HG03439 (cell line): ENCODE results near the gene CHRNB1.

Experiments used
- ATAC-seq: cut with Tn5 transposase; IDR thresholded peaks from one replicate; pipeline ENCODE4 v1.9.1; 2021; ENCODE audit warnings: mild to moderate bottlenecking, moderate library complexity; ENCODE audit not compliant: unreplicated experiment

The CHRNB1 gene, protein sequence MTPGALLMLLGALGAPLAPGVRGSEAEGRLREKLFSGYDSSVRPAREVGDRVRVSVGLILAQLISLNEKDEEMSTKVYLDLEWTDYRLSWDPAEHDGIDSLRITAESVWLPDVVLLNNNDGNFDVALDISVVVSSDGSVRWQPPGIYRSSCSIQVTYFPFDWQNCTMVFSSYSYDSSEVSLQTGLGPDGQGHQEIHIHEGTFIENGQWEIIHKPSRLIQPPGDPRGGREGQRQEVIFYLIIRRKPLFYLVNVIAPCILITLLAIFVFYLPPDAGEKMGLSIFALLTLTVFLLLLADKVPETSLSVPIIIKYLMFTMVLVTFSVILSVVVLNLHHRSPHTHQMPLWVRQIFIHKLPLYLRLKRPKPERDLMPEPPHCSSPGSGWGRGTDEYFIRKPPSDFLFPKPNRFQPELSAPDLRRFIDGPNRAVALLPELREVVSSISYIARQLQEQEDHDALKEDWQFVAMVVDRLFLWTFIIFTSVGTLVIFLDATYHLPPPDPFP

DNA sequence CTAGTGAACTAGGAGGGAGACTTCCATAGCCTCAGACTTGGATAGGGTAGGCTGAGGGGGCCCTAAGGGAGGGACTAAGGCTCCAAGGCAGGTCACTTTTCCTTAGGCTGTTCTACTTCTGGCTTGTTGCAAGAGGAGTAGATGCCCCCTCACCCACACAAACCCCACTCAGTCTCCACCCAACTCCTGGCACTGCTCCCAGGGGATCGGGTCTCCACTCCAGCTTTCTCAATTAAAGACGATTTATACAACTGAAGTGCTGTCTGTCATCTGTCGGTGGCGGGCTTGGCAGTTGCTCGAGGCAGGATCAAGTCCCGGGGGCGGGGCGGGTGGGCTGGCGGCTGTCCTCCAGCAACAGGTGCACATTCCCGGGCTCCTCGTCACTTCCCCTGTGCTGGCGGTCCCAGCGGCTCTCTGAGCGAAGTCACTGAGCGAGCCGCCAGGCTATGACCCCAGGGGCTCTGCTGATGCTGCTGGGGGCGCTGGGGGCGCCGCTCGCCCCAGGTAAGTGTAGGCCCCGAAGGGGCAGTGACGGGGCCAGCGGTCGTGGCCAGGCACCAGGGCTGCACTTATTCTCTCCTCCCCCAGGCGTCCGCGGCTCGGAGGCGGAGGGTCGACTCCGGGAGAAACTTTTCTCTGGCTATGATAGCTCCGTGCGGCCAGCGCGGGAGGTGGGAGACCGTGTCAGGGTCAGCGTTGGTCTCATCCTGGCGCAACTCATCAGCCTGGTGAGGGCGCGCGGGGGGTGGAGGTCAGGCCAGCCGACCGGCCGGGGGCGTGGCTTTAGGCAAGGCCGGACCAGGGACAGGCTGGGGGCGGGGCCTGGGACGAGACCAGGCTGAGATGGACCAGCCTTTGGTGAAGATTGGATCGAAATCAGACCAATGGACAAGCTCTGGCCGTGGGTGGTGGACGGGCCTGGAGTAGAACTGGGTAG, at the start of gene CHRNB1:
Gene CHRNB1 (plus strand): TSS at position 380 of the 937 bp plus-strand sequence. CDS start 67 bp downstream, at position 447.
- peak; percentile 41 for ATAC-seq

DNA sequence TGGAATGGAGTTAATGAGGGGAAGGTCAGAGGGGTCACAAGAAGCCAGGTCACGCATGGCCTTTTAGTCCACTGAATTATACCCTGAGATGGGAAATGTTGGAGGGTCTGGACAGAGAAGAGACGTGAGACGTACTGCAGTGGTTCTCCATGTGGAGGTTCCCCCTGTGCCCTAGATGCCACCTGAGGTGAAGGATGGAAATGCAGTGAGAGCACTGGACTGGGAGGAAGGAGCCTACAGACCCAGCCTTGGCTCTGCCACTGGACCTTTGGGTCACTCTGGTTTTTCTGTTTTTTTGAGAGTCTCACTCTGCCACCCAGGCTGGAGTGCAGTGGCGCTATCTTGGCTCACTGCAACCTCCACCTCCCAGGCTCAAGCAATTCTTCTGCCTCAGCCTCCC, 48.7 kb upstream of the CHRNB1 start:
- ATAC-seq: no peak

DNA sequence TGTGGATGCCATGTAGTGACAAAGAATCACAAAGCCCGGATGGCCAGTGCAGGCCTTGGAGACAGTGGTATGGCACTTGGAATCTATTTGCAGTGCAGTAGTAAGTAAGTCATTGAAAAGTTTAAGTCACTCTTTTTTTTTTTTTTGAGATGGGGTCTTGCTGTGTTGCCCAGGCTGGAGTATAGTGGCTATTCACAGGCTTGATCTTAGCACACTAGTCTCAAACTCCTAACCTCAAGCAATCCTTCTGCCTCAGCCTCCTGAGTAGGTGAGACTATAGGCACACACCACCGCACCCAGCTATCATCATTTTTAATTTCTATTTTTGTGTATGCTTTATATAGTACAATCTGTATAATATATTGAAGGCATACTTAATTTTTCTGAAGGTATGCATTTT, 46.2 kb upstream of the CHRNB1 start:
- ATAC-seq: no peak

DNA sequence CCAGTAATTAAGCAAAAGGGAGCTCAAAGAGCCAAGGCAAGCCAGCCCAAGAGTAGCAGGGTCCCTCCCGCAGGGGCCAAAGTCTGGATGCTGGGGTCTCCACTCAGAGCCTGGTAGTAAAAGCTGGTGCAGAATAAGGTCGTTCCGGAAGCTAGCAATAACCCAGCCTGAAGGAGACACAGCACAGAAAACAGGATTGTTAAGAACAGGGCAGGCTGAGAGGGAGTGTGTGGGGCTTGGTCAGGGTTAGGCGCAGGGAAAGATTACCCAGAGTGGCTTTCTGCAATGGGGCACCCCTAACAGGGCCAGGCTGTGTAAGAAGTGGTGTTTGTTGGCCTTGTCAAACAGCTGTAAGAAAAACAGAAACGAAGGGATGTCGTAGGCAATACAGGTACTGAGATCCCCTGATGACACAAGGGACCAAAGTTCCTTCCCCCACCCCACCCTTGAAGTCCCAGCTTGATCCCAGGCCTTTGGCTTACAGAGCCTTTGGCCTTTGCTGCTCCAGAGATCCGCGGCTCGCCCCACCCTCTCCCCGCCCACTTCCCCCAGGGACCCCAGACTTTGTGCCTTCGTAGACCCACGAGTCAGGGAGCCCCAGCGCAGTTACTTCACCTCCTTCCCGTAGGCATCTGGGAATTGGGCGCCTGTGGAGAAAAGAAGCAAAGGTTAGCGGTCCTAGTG, 41.7 kb upstream of the CHRNB1 start:
- ATAC-seq: no peak

DNA sequence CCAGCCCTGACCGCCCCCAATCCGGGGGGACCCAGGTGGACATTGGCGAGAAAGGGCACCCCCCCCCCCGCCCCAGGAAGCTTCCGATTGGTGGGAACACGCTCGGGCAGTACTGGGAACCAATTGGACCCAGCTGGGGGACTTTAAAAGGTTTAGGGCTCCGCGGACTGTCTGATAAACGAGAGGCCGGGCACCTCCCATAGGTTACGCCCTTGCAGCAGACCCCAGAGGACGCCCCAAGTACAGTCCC, 41.2 kb upstream of the CHRNB1 start:
- ATAC-seq: peak; percentile 11

DNA sequence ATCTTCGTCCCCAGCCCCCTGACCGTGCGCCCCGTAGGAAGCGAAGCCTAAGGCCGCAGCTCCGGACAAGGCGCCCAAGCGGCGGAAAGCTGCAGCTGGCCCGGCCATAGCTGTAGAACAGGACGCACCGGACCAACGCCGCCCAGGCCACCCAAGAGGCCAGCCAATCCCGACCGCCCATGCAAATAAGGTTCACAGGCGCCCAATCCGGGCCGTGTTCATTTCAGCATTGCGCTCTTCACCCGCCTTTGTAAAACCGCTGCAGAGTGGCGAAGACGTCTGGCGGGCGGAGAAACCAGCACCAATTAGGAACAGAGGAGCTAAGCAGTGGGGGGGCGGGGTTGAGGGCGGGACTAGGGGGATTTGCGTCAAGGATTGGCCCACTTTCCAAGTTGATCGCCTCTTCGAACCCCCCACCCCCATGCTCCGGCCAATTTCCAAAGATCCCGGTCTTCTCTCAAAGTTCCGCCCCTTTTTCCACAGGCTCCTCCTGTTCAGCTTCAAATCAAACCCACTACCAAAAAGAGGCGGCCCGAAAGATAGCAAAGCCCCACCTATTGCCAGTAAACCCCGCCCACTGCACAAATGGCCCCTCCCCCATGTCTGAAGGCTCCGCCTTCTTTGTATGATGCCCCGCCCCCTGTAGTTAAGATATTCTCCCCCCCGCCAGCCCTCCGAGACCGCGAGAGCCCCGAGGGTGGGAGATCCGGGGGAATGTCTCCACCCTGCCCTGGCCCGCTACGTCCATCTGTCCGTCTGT, 40.7 kb upstream of the CHRNB1 start, which contains the start of gene TMEM256:
Gene TMEM256 (minus strand): TSS at position 121 of the 760 bp plus-strand sequence. CDS start 13 bp downstream, at position 108.
- peak; percentile 90 for ATAC-seq

DNA sequence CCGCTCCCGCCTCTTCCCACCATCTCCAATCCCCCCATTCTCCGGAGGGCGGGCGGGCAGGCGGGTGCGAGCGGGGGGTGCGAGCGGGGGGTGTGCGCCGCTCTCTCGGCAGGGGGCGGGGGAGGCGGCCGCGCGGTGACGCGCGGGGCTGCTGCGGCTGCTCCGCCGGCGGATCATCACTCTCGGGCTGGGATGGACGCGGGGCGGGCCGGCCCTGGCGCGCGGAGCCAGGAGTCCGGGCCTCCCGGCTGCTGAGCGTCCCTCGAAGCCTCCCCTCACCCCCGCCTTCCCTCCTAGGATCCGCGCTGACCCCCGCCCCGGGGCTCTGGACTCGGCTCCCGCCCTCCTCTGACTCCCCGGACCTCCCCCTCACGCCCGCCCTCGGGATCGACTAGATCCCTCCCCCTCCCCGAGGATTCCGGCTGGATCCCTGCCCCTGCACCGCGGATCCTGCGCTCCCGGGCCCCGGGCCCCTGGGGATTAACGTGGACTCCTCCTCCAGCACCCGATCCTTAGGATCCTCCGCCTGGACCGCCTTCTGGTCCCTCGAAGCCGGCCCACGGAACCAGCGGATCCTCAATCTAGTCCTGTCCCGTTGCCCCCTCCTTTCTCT, 40.0 kb upstream of the CHRNB1 start:
- peak; percentile 3 for ATAC-seq

DNA sequence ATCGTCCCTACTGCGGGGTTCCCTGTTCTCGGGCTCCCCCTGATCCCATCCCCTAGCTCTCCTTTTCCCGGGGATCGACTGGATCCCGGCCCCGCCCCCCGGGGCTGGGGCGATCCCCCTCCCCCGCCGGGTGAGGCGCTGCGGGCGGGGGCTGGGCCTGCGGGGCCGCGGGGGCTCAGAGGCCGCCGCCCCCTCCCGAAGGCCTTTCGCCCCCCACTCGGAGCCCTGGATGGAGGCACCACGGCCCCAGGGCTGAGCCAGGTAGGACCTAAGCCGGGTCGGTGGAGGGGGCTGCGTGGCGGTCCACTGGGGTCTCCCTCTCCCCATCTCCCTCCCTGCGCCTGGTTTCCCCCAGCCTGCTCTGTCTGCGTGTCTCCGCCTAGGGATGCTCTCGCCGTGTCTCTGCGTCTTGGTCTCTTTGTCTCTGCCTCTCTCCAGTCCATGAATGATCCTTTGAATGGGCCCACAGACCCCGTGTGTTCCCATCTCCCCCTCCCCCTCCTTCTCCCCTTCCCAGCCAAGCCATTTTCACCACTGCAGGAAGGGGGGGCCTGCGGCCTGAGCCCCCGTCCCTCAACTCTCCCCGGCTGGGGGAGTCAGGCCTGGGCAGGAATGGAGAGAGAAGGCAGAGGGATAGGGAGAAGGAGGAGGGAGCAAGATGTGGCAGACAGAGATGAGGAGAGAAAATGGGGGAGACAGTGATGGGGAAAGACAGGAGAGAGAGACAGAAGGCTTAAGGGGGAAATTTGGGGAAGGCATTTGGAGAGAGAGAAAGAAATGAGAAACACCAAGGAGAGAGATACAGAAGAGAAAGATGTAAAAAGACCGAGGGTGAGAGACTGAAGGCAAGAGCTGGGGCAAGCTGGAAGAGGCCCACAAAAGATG, 39.3 kb upstream of the CHRNB1 start:
- no peak for ATAC-seq

DNA sequence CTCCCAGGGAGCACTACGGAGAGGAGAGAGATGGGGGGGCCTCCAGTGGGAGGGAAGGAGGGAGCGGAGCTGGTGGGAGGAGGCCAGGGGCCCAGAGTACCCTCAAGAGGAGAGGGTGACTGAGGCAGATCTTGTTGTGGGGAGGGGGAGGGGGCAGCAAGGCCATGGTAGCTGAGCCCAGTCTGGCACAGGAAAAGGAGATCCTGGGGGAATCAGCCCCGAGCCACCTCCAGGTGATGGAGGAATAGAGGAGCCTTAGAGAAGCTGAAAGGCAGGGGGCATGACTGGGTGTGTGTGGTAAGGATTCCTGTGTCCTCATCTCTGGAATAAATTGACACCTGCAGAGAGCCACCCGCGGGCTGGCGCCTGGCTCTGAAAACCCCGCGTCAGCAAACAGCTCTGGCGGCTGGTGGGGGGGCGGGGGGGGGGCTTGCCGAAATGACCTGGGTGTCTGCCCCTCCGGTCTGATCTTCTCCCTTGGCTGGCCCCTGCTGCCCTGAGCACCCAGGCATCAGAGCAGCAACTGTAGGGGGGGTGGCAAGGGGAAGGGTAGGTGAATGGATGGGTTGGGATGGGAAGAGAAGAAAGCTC, 38.5 kb upstream of the CHRNB1 start:
- ATAC-seq: no peak

DNA sequence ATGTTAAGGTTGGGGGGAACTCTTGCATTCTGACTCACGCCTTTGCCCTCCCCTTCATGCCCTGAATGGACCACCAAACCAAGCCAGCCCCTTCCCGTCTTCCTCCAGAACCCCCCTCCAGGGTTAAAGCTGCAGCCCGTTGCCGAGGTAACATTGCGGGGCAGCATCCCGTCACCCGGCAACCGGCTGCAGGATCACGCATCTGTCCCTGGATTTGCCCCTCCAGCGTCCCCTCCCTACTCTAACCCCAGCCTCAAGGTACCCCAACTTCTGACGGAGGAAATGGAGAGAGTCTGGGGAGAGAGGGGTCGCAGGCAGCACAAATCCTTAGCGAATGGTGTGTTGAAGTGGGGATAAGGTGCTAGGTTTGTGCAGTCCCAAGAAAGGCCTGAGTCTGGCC, 37.8 kb upstream of the CHRNB1 start:
- no peak for ATAC-seq

DNA sequence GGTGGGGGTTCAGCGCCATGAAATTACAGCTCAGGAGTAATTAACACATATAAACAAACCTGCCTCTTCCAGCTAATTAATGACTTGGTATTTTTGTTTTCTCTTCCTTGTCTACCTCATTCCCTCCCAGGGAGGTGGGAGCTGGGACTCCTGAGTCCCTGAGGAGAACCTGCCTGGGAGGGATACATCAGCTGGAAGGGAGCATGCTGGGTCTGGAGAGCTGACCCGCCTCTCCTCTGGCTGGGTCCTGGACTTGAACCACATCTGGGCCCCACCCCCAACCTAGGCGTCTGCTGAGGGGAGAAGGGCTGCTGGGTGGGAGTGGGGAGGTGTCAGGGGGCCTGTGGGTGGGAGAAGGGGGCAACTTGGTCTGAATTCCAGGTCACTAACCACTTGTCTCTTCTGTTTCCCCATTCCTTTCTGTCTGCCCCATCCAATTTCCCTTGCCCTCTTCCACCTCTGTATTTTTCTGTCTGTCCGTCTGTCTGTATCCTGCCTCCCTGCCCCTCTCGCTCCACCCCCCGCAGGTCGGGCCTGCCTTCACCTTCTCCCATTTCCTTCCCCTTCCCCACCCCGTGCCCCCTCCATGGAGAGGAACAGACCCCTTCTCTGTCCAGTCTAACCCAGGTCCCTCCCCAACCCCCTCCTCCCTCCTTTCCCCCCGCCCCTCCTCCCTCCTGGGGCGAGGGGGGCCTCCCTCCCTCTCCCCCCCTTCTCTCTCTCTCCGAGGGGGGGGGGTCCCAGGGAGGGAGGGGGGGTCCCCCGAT, 37.2 kb upstream of the CHRNB1 start, which contains the start of gene NLGN2:
Gene NLGN2 (plus strand): TSS at position 361 of the 767 bp plus-strand sequence. CDS start 411 bp downstream, outside the sequence.
- ATAC-seq: no peak

DNA sequence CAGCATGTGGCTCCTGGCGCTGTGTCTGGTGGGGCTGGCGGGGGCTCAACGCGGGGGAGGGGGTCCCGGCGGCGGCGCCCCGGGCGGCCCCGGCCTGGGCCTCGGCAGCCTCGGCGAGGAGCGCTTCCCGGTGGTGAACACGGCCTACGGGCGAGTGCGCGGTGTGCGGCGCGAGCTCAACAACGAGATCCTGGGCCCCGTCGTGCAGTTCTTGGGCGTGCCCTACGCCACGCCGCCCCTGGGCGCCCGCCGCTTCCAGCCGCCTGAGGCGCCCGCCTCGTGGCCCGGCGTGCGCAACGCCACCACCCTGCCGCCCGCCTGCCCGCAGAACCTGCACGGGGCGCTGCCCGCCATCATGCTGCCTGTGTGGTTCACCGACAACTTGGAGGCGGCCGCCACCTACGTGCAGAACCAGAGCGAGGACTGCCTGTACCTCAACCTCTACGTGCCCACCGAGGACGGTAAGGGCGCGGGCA, 36.6 kb upstream of the CHRNB1 start:
- no peak for ATAC-seq

DNA sequence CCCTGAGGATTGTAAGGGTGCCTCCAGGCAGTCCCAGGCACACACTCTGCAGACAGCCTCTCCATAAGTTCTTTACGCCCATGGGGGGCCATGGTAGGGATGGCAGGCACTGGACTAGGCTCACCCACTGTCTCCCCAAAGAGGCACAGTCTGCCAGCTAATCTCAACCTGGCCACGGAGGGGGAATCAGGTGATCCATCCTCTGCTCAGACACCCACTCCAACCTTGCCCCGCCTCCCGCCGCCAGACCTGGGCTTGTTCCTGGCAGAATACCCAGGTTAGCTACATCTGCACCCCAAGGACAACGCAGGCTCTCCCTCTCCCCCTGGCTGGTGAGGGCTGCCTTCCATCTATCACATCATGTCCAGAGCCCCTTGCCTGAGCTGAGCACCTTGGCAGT, 36.0 kb upstream of the CHRNB1 start:
- ATAC-seq: no peak

DNA sequence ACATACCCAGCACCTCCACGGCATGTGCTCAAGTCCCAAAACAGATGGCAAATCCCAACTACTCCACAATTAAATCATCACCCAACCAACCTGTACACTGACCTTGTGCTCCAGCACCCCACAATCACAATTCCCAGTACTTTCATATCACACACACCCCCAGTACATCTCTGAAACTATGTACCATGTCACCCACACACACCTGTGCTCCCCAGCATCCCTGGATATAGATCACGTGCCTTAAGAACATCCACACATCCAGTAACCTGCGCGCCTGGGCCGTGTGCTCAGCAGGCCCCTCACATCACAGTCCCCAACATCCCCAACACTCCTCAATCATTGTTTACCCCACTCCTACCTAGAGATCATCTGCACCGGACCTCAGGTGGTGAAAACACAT, 35.1 kb upstream of the CHRNB1 start:
- ATAC-seq: no peak

DNA sequence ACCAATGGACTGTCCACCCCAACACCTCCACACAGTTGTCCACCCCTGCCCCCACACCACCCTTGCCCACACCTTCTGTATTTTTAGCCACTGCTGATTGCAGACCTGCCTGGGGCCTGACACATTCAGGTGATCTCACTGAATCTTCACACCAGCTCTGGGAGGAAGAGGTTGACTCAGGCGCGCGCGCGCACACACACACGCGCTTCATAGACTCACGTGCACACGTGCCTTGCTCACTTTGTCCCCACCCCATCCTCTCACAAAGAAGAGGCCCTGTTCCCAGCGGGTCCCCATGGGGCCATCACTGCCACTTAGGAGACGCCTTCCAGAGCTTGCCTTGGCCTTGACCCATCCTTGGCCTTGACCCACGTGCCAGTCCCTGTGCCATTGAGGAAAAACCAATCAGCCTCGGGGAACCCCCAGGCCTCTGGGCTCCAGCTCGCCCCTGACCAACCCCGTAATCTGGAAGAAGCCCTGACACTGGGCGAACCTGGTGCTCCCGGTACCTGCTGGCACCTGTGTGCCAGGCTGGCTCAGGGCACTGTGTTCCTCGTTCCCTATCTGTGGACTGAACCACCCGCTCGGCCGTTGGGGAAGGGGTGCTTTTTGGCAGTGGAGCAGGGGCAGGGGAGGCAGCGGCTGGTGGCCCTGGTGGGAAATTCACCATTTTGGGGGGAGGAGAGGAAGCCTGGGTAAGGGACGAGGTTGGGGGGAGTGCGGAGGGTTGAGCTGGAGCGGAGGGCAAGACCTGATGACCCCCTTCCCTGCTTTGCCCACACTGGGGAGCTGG, 34.0 kb upstream of the CHRNB1 start:
- no peak for ATAC-seq

DNA sequence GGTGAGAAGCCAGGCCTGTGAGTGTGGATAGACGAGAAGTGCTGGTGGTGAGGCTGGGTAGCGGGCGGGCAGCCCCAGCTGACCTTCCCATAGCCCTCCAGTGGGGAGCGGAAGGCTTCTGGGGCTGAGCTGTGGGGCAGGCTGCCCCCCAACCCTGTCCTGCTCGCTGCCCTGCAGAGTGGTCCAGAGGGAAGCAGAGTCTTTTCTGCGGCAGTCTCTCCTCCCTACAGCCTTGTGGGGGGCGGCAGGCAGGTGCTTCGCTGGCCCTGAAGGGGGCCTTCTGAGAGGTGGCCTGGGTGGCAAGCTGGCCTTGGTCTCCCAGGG, 33.5 kb upstream of the CHRNB1 start:
- ATAC-seq: no peak

DNA sequence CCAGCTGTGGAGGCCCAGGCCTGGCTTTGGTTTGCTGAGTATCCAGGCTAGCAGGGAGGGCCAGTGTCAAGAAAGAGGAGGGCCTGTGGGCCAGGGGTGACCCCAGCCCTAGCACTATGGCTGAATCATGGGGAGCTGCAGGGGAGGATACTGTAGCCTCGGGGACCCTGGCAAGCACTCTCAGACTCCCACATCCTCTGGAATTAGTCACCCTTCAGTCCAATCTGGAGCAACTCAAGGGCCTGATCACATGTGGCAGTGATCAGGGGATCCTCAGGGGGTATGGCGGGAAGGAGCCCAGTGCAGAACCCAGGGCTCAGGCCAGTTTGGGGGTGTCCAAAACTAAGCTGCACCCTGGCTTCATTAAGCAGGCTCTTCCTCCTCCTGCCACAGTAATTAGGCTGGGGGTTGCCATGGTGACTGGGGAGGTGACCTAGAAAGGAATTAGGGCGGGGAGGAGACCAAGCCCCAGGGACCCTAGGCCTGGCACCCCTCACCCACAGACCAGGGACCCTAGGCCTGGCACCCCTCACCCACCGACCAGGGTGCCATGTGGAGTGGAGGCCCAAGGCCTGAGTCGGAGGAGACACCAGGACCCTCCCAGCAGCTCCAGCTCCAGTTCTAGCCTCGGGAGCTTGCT, 31.4 kb upstream of the CHRNB1 start:
- ATAC-seq: no peak
